GM21528 (cell line): ENCODE data around the gene TSPEAR.
"Not testable (repeated sequence)": the region's sequence is repeated elsewhere in the genome, so short reads cannot be mapped to it uniquely, and the experiment has no call there.

Experiments used
- ATAC-seq: cut with Tn5 transposase; IDR thresholded peaks from one replicate; pipeline ENCODE4 v1.9.1; 2021; ENCODE audit warnings: mild to moderate bottlenecking, moderate library complexity; ENCODE audit not compliant: unreplicated experiment, low FRiP score

The TSPEAR gene

DNA sequence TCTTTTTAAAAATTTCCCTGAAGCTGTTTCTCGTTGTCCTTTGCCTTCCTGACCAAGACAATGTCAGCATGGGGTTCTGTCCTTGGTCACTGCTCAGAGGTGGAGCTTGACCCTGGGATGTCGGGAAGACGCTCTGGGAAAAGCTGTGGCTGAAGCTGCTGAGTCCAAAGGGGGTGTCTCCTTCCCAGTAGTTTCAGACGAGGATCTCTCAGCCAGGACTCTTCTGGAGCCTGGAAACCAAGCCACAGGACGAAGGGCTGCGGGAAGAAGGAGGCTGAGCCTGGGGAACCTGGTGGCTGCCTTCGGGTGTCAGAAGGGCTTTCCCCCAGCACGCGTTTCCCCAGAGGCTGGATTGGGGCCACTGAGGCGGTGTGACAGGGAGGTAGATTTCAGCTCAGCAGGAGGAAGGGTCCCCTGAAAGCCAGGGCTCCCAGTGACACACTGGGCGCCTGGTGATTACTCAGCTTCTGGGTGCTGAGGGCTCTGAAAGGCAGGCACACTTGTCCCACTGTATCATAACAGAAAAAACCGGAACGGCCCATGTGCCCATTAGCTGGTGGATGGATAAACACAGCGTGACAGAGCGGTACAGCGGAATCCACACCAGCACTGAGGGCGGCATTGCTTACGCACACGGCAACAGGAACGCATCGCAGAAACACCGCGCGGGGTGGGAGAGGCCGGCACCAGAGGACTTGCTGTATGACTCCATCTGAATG lies 24.4 kb downstream of the TSPEAR start:
- ATAC-seq: no peak

DNA sequence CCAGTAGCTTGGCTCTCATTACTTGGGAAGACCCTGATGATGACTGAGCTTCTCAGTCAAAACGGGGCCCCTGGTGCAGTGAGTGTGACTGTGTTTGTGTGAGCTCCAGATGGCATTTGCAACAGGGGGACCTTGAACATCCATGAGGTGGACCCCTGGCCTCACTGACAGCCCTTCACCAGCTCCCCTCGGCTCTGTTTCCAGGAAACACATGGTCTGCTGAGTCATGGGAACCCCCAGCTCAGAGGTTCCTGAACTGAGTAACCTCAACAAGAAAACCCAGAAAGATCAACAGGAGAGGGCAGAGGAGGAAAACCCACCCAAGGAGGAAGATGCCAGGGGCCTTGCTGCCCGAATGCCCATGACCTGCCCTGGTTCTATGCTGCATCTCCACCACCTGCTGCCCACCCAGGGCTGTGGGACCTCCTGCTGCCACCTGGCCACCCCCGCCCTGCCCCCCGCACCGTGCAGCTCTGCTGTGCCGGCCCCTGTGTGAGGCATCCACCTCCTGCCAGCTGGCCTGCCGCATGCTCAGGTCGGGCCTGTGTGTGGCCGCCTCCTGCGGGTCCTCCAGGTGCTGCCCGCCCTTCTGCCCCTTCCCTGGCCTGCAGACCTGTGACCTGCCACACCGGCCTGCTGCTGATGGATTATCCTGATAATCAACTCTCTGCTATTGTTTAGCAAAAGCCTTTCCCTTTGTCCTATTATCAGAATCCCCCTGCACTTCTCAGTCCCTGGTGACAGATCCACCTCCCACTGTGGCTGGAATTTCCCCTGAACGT lies 25.2 kb downstream of the TSPEAR start:
- ATAC-seq: no peak

DNA sequence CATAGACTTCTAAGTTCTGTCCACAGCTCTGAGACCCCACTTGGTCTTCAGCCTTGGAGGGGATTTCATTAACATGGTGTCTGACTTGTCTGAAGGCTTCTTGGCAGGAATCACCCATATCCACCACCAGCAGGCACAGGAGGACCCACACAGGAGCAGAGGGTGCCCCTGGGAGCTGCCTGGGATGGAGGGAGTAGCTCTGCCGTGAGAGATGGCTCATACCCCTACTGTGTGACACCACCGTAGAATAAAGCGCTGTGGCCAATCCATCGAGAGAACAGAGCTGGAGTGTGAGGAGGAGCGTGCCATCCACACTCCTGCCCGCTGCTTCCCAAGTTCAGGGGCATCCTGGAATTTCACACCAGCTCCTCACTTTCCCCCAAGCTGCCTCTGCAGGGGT lies 26.3 kb downstream of the TSPEAR start:
- ATAC-seq: not testable (repeated sequence)

DNA sequence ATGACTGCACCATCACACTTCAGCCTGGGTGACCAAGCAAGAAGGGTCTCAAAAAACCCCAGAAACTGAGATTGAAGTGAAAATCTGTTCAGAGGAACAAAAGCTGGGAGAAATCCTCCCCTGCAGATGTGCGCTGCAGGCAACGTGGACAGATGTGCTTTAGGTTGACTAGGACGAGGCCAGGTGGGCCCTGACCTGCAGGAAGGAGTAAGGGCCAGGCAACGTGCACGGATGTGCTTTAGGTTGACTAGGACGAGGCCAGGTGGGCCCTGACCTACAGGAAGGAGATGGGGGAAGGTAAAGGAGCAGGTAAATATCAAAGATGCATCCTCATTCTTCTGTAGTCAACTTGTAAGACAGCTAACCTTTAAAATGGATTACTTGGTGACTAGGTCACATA lies 26.9 kb downstream of the TSPEAR start:
- ATAC-seq: no peak

DNA sequence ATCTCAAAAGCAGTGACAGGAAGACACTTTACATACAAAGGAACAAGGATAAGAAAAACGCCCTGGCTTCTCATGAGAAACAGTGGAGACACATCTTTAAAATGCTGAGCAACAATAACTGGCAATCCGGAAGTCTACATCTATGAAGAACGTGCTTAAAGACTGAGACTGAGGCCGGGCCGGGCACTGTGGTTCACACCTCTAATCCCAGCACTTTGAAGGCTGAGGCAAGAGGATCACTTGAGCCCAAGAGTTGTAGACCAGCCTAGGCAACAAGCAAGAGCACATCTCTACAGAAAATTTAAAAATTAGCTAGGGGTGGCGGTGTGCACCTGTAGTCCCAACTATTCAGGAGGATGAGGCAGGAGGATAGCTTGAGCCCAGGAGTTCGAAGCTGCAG lies 27.3 kb downstream of the TSPEAR start:
- no peak for ATAC-seq

DNA sequence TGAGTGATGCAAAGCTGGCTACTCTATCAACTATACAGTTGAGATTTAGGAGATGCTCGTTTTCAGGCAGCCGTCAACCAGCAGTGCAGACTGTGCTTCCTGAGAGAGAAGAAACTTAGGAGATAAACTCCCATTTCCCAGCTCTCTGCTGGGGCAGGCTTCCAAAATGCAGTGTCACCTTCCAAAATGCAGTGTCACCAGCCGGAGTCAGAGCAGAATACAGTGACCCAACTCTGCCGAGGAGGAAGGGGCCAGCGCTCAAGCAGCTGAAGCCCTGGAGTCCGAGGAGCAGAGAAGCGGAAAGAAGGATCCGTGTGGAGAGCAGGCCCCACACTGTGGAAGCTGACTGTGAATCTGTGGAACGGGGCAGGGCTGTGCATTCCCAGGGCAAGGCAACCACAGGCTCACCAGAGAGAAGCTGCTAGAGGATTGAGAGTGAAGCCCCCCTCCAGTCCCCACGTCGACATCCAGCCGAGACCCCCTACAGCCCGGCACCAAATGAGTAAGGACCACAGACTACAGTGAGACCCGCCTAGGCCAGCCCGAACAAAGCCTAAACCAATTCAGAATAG lies 28.7 kb downstream of the TSPEAR start:
- ATAC-seq: no peak

DNA sequence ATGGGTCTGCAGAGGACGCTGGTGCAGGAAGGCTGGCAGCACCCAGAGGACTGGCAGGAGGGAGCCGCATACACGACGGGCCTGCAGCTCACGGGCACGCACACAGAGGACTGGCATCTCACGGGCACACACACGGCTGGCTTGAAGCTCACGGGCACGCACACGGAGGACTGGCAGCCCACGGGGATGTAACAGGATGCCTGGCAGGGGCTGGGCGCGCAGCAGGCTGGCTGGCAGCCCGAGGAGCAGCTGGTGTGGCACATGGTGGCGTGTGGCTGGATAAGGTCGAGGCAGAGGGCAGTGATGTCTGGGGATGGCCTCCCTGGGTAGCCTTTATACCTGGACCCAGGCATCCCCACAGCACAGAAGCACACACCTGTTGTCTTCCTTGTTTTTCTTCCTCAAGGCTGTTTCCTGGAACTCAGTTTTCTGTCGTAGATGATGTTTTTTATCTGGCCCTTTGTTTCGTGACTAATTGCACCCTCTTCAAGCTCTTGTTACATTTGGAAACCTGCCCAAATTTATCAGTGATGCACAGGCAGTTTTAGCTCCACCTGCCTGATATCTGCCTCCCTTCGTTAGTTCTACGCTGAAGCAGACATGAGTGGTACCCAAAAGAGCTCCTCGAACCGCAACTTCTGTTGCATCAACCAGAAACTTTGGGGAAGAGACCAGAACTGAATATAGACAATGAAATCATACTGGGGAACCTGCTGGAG lies 29.4 kb downstream of the TSPEAR start, which contains the start of gene KRTAP12-1:
TSS of gene KRTAP12-1 (minus strand) at position 303 of the 719 bp plus-strand sequence. CDS start at position 263, 40 bp downstream.
- ATAC-seq: no peak

DNA sequence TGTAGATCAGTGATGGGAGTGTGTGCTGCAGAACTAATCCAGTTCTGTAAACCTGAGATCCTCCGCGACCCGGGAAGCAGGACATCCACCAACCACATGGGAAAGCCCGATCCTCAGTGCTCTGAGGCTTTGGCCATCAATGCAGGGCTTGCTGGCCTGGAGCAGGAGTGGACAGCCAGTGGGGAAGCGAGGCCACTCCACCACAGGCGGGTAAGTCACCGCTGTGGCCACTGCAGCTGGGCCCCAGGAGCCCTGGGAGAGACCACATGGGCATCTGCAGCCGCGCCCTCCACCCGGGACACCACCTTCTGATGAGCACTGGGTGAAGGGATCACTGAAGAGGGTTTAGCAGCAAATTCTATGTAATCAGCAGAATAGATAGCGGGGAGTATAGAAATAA lies 30.2 kb downstream of the TSPEAR start:
- no peak for ATAC-seq

DNA sequence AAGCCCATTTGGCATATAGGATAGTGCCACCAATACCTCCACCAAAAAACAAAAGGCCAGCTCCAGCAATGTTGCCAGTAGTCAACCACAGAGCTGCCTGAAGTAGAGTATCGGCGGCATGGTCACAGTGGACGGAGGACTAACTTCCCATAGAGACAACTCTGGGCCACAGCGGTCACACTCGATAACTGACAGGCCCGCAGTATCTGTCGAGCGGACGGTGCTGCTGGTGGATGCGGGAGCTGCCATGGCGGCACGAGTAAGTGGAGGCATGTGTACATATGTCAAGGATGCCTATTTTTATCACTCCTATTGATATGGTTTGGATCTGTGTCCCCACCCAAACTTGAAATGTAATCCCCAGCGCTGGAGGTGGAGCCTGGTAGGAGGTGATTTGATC lies 33.5 kb downstream of the TSPEAR start:
- no peak for ATAC-seq

DNA sequence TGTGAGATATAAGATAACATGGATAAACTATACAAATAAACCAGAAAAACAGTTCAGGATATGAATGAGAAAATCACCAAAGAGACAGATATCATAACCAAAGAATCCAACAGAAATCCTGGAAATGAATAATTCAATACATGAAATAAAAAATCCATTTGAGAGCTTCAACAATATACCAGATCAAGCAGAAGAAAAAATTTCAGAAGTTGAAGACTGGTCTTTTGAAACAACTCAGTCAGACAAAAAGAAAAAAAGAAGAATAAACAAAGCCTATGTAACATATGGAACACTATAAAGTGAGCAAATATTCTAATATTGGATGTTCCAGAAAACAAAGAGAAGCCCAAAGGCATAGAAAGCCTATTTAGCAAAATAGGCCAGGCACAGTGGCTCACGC lies 39.5 kb downstream of the TSPEAR start:
- ATAC-seq: no peak

DNA sequence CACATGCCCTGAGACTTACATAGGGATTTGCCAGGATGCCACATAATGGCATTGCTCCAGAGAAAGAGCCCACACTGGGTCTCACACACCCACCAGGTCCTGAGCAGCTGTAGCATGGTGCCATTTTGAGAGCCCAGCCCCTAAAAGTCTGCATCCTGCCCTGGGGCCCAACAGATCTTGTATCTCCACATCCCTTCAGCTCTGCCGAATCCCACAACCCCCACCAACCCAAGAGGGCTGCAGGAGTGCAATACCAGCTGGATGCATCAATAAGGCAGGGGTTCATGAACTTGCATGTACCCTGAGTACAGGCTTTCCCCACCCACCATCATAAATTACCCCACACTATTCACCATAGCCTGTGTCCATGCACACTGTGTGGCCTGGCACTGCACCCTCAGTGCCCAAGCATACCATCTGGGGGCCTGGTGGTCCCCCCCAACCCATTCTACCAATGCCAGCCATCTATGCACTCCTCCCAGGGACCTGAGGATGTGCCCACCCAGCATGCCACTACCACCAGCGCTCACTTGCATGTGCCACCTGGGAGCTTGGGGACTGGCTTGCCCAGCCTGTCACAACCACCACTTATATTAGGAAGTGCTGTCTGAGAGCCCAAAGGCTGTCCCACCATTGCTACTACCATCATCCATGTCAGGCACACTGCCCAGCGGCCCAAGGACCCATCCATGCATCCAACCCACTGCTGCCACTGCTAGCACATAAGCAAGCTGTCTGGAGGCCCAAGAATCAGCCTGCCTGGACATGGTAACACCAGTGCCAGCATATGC lies 40.5 kb downstream of the TSPEAR start:
- ATAC-seq: no peak

DNA sequence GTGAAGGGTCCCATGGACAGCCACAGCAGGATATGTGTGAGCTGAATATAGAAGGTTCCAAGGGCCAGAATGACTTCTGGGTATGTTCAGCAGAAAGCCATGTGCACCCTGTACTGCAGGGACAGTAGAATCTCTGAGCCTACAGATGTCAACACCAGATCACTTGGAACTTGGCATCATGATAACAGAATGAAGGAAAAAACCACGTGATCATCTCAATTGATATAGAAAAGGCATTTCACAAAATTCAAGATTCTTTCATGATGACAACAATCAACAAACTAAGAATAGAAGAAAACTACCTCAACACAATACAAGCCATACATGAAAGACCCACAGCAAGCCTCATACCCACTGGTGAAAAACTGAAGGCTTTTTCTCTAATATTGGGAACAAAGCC lies 43.8 kb downstream of the TSPEAR start:
- no peak for ATAC-seq

DNA sequence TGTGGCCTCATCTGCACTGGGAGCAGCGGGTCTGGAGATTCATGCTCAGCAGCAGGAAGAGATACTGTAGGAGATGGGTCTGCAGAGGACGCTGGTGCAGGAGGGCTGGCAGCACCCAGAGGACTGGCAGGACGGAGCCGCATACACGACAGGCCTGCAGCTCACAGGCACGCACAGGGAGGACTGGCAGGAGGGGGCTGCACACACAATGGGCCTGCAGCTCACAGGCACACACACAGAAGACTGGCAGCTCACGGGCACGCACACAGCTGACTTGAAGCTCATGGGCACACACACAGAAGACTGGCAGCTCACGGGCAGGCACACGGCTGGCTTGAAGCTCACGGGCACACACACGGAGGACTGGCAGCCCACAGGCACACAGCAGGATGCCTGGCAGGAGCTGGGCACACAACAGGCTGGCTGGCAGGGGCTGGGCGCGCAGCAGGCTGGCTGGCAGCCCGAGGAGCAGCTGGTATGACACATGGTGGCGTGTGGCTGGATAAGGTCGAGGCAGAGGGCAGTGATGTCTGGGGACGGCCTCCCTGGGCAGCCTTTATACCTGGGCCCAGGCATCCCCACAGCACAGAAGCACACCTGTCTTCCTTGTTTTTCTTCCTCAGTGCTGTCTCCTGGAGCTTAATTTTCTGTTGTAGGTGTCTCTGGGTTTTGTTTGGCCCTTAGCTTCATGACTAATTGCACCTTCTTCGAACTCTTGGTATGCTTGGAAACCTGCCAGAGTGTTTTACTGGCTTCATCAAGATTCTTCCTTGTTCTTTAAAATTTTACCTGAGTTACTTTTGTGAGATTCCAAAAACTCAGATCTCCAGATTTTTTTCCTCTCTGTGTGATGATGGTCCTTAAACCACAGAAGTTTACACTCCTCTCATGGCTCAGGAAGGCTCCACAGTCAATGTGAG lies 44.7 kb downstream of the TSPEAR start, which contains the start of gene KRTAP12-2:
TSS of gene KRTAP12-2 (minus strand) at position 527 of the 920 bp plus-strand sequence. CDS start at position 486, 41 bp downstream.
- ATAC-seq: no peak

DNA sequence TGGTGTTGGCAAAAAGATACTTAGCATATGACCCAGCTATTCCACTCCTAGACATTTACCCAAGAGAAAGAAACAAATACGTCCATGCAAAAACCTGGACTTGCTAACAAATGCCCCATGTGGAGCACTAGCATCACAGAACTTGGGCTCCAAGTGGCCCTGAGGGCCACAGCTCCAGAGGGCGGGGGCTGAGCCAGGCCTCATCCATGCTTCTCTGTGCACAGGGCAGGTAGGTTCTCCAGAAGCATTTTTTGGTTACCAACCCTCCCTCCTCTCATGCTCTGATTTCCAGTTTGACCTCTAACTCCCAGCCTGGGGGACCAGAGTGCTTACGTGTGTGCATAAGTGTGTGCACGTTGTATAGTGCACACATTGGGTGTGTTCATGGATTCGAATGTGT lies 46.7 kb downstream of the TSPEAR start:
- ATAC-seq: no peak

DNA sequence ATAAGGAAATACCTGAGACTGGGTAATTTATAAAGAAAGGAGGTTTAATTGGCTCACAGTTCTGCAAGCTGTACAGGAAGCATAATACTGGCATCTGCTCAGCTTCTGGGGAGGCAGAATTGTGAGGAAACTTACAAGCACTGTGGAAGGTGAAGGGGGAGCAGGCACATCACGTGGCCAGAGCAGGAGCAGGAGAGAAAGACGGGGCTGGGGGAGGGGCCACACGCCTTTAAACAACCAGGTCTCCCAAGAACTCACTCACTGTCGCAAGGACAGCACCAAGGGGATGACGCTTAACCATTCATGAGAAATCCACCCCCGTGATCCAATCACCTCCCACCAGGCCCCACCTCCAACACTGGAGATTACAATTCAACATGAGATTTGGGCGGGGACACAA lies 49.8 kb downstream of the TSPEAR start:
- ATAC-seq: not testable (repeated sequence)

DNA sequence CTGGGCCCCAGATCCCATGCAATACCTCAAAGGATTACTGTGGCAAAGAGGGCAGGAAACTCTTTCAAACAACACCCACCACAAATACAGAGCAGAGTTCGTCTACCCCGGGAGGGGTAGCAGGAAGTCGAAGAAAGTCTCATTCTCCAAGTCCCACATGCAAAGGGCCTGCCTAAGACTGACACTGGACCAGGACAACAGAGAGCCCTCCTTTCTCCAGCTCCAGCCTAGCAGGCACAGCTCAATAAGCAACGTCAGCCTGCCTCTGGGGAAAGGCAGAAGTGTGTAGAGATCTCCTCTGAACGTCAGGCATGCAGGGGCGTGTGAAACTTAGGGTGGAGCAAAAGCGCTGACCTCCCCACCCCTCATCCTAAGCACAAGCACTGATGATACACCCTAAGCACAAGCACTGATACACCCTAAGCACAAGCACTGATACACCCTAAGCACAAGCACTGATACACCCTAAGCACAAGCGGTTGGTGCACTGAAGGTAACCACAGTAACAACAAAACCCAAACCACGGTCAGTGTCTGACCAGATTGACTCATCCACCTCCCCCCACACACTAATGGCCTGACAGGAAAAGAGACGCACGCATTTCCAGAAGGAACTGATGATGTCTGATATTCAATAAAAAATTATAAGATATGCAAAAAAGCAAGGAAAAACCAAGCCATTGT lies 52.3 kb downstream of the TSPEAR start:
- no peak for ATAC-seq

DNA sequence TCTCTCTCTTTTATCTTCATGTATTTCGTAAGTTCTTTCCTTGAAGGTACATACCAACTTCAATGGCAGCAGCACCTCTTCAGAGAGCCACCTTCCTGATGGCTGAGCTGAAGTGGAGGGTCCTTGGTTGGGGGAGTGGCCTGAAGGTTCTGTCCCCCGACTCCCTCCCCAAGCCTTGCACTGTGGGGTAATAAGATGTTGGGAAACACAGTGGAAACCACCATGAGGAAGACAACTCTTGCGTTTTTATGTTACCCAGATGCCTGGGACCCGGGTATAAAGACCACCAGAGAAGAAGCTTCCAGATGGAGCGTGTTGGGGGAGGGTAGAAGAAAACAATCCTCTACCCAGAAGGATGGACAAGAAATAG lies 52.8 kb downstream of the TSPEAR start:
- no peak for ATAC-seq
